Neural crest cell (in vitro differentiated cells): ENCODE measurements around the gene NCK2. TPM values are rescaled to one million over a fixed set of nuclear protein-coding genes. Genes with fewer than 3 reads are reported as not detected.
"Not testable (repeated sequence)": the region's sequence is repeated elsewhere in the genome, so short reads cannot be mapped to it uniquely, and the experiment has no call there.

Experiments
- DNase-seq: peaks from one replicate; pipeline ENCODE4 v3.0.0; 2021; ENCODE audit warnings: low read depth, mixed read lengths, low spot score
- H3K27ac Mint-ChIP-seq: one replicate; pipeline ENCODE4 v1.8.0; 2021; ENCODE audit warnings: mild to moderate bottlenecking, mixed read lengths; ENCODE audit not compliant: unreplicated experiment
- H3K27me3 Mint-ChIP-seq: 2 replicates; pipeline ENCODE4 v1.8.0; 2021; ENCODE audit warnings: low read depth, mild to moderate bottlenecking, mixed read lengths
- H3K36me3 Mint-ChIP-seq: 2 replicates; pipeline ENCODE4 v1.8.0; 2021; ENCODE audit warnings: low read depth, mild to moderate bottlenecking, mixed read lengths
- H3K4me1 Mint-ChIP-seq: 2 replicates; pipeline ENCODE4 v1.8.0; 2021; ENCODE audit warnings: mixed read lengths
- H3K4me3 Mint-ChIP-seq: one replicate; pipeline ENCODE4 v1.8.0; 2021; ENCODE audit warnings: mild to moderate bottlenecking, mixed read lengths
- H3K9me3 Mint-ChIP-seq: 2 replicates; pipeline ENCODE4 v1.8.0; 2021; ENCODE audit warnings: mixed read lengths
- CTCF ChIP-seq: fragments of 200-600 bp; sonication (generic); conservative IDR thresholded peaks from 2 replicates; pipeline ENCODE4 v1.5.0; 2021; ENCODE audit warnings: antibody characterized with exemption, mild to moderate bottlenecking
- total RNA-seq: library from RNA; stranded (reverse); gene quantifications from 2 replicates; pipeline ENCODE4 v1.2.1, GENCODE V29; 2021

Gene NCK2
- total RNA-seq, 1 donor from 2014 or later: 71.9 TPM

- H3K36me3 Mint-ChIP-seq: no peaks in the 10 kb centered on the region
- H3K27me3 Mint-ChIP-seq: no peaks in the 10 kb centered on the region
- no peaks in the 10 kb centered on the region for H3K9me3 Mint-ChIP-seq
- no peak overlapping the region for H3K4me3 Mint-ChIP-seq
- H3K27ac Mint-ChIP-seq: no peak overlapping the region
- peaks cover 50% of the 10 kb centered on the region for H3K4me1 Mint-ChIP-seq
- DNase-seq: no peak
- TF ChIP-seq CTCF: no peak
Measured at GRCh38 chr2:105768961-105769452, 24.3 kb downstream of the NCK2 start.

- Mint-ChIP-seq H3K27ac (no peak overlapping the region), H3K4me1 (peaks cover 52% of the 10 kb centered on the region), H3K9me3 (no peaks in the 10 kb centered on the region), H3K36me3 (no peaks in the 10 kb centered on the region), H3K4me3 (no peak overlapping the region), H3K27me3 (no peaks in the 10 kb centered on the region)
- no peak for DNase-seq
- peak; percentile 62 for TF ChIP-seq CTCF
Measured at GRCh38 chr2:105769504-105769903, 24.8 kb downstream of the NCK2 start.

GRCh38 chr2:105770149-105770548 is 25.4 kb downstream of the NCK2 start:
- Mint-ChIP-seq H3K9me3 (no peaks in the 10 kb centered on the region), H3K36me3 (no peaks in the 10 kb centered on the region), H3K27me3 (no peaks in the 10 kb centered on the region), H3K4me3 (no peak overlapping the region), H3K27ac (no peak overlapping the region), H3K4me1 (peaks cover 50% of the 10 kb centered on the region)
- TF ChIP-seq CTCF: no peak
- DNase-seq: no peak

- H3K27me3 Mint-ChIP-seq, H3K36me3 Mint-ChIP-seq, H3K4me3 Mint-ChIP-seq, DNase-seq, H3K27ac Mint-ChIP-seq, H3K9me3 Mint-ChIP-seq: not testable (repeated sequence)
- H3K4me1 Mint-ChIP-seq: peaks cover 50% of the 10 kb centered on the region
Measured at GRCh38 chr2:105771291-105771690, 26.6 kb downstream of the NCK2 start.

GRCh38 chr2:105771836-105772235 is 27.1 kb downstream of the NCK2 start:
- DNase-seq: no peak
- H3K27me3 Mint-ChIP-seq: no peaks in the 10 kb centered on the region
- H3K36me3 Mint-ChIP-seq: no peaks in the 10 kb centered on the region
- H3K27ac Mint-ChIP-seq: peak overlapping the region; percentile 52
- H3K9me3 Mint-ChIP-seq: no peaks in the 10 kb centered on the region
- TF ChIP-seq CTCF: no peak
- H3K4me3 Mint-ChIP-seq: no peak overlapping the region
- peaks cover 50% of the 10 kb centered on the region for H3K4me1 Mint-ChIP-seq

GRCh38 chr2:105772362-105772761 is 27.6 kb downstream of the NCK2 start:
- H3K9me3 Mint-ChIP-seq: no peaks in the 10 kb centered on the region

More at GRCh38 chr2:105772362-105772761, 27.6 kb downstream of the NCK2 start:
- Mint-ChIP-seq H3K4me3 (no peak overlapping the region), H3K27me3 (no peaks in the 10 kb centered on the region), H3K36me3 (no peaks in the 10 kb centered on the region), H3K27ac (no peak overlapping the region), H3K4me1 (peaks cover 52% of the 10 kb centered on the region)
- TF ChIP-seq CTCF: no peak
- DNase-seq: no peak
